ENCODE results near the gene GALNT2. TPM values are rescaled to one million over a fixed set of nuclear protein-coding genes. Genes with fewer than 3 reads are reported as not detected.

The GALNT2 gene
- polyA plus RNA-seq, 6 donors from 2014 or later, result 15.1 to 22.4 (median 17.5) TPM

DNA sequence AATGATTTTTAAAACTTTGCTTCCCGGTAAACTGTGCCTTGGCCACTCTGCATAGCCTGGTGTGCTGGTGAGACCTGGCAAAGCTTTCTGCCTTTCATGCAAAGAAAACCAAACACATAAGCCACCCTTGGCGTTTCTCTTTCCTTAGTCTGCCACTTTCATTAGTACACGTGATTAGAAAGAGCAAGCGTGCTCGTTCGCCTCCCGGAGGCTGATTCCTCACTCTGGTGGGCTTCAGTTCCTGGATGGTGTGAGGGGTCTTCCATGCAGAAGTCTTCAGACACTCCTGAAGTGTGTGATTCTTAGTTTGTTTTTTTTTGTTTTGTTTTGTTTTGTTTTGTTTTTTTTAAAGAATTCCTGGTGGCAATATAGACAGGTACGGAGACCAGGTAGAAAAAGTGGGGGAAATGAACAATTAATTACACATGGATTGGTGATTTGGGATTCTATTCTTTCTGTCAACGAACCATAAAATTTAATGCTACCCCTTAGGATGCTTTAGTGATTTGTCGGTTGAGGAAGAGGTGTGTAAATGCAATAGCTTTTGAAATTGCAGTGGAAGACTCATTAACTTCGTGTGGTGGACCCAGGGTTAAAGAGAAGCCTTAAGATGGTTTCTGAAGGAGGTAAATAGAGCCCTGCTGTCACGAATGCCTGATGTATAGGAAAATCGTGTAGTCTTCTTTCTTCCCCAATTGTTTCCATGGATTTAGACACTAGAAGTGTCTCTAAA is 2.1 kb downstream of the GALNT2 start:
- DNase-seq (no peak), ATAC-seq (ENCODE audit: low read depth in 2 of 2) (no peak)
- Mint-ChIP-seq H3K36me3 (no peaks in the 10 kb centered on the region), H3K9me3 (no peaks in the 10 kb centered on the region), H3K27ac (peak overlapping the region in 4 of 6 donors; percentile 12 to 88 (median 64)), H3K4me1 (peaks cover 43 to 72% (median 57%) of the 10 kb centered on the region in 3 donors), H3K4me3 (peak overlapping the region; percentile 81 to 96 (median 90)), H3K27me3 (no peaks in the 10 kb centered on the region)

DNA sequence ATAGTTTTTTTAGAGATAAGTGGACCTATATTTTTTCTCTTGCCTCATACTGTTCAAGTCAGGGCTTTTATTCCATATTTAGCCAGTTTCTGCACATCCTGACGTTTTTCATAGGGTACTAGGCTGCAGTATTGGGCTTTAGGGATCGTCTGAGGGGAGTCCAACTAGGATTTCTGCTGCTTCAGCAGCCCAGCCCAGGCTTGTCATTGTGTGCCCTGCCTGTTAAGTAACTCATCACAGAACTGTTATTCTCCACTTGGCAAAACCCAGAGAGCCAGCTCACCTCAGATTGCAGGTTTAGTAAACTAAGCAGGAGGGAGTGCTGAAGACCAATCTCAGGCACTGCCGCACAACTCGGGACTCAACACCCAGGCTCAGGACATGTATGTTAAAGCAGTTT is 2.8 kb downstream of the GALNT2 start:
- Mint-ChIP-seq H3K27me3 (no peaks in the 10 kb centered on the region), H3K27ac (peak overlapping the region in 1 of 6 donors; percentile 25), H3K36me3 (no peaks in the 10 kb centered on the region), H3K9me3 (no peaks in the 10 kb centered on the region), H3K4me1 (peaks cover 43 to 72% (median 59%) of the 10 kb centered on the region in 3 donors), H3K4me3 (peak overlapping the region in 3 of 8 donors; percentile 81 to 94 (median 88))
- ATAC-seq (ENCODE audit: low read depth in 2 of 2) (no peak), DNase-seq (no peak)

DNA sequence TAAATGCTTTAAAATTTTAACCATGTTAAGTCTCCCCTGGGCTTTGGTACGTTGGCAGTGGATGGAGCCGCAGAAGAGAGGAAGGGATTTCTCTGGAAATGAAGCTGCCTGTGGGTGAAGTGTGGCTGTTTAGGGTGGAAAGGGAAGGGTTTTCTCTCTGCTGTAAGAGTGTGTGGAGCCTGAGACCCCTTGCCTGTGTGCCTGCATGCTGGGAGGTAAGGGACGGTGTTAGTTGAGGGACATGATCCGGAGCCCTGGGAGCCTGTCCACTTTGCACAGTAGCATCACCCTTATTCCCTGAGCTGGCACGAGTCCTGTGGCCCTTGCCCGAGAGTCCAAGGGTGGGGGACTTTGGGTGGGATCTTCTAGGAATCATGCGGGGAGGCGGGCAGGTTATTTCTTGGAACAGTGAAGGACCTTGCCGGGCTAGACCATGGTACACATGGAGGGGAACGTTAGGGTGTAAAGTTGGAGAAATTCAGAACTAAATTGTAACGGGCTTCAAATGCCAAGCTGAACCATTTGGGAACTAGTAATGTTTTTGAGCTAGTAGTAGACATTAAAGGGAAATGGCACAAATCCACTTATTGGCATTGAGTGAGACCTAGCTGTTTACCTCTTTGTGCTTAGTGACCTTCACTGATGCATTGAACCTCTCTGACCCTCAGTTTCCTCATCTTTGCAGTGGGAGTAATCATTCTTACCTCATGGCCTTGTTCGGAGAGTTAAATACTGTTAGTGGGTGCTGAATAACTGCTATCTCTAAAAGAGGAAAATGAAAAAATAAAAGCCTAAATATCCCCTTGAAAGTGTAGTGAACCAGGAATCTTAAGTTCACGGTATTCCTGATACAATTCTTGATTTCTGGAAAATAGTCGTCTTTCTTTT is 3.5 kb downstream of the GALNT2 start:
- Mint-ChIP-seq H3K4me1 (peaks cover 48 to 69% (median 63%) of the 10 kb centered on the region in 3 donors), H3K27ac (peak overlapping the region in 3 of 6 donors; percentile 36 to 71 (median 49)), H3K27me3 (no peaks in the 10 kb centered on the region), H3K36me3 (no peaks in the 10 kb centered on the region), H3K4me3 (peak overlapping the region in 2 of 8 donors; percentile 75 to 94), H3K9me3 (no peaks in the 10 kb centered on the region)
- DNase-seq (no peak), ATAC-seq (ENCODE audit: low read depth in 2 of 2) (no peak)

DNA sequence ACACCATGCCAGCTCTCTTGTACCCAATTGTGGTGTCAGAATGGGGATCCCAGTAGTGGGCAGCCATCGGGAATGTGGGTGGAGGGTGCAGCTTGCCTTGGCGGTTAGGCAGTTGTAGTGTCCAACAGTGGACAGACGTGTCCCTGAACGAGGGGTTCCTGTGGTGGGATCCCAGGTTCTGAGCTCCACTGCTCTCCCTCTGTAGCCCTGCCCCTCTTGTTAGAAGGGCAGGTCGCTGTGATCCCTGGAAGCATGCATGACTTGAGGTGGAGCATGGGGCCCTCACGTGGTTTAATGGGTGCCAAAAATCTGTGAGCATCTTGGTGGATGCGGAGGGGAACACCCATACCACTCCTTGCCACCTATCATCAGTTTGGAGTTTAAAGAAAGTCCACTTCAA is 4.3 kb downstream of the GALNT2 start:
- H3K4me3 Mint-ChIP-seq, result peak overlapping the region in 2 of 8 donors; percentile 44 to 94
- no peaks in the 10 kb centered on the region for H3K36me3 Mint-ChIP-seq
- H3K9me3 Mint-ChIP-seq, result no peaks in the 10 kb centered on the region
- H3K27me3 Mint-ChIP-seq, result no peaks in the 10 kb centered on the region
- no peak for DNase-seq
- H3K27ac Mint-ChIP-seq, result peak overlapping the region in 2 of 6 donors; percentile 36 to 49
- peaks cover 50 to 67% (median 63%) of the 10 kb centered on the region in 3 donors for H3K4me1 Mint-ChIP-seq
- no peak for ATAC-seq (ENCODE audit: low read depth in 2 of 2)

DNA sequence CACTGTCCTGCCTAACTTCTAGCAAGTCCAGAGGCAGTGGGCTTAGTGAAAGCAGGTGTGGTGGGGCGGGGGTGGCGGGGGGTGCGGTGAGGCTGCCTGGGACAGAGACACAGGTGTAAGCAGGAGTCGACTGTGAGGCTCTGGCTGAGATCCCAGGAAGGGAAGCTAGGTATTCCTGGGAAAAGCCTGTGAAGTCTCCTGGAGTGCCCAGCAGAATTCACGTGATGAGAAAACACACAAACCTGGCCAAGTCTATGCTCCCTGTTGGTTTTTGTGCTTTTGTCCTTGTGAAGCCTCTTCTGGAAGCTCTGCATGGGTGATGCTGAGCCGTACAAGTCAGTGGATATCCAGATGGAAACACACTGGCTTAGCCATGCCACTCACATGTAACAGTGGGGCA is 5.3 kb downstream of the GALNT2 start:
- no peak for DNase-seq
- Mint-ChIP-seq H3K27ac (peak overlapping the region in 1 of 6 donors; percentile 15), H3K9me3 (no peaks in the 10 kb centered on the region), H3K4me3 (peak overlapping the region in 1 of 8 donors; percentile 37), H3K36me3 (no peaks in the 10 kb centered on the region), H3K4me1 (peaks cover 57 to 74% (median 67%) of the 10 kb centered on the region in 3 donors), H3K27me3 (no peaks in the 10 kb centered on the region)
- ATAC-seq (ENCODE audit: low read depth in 2 of 2), result no peak

DNA sequence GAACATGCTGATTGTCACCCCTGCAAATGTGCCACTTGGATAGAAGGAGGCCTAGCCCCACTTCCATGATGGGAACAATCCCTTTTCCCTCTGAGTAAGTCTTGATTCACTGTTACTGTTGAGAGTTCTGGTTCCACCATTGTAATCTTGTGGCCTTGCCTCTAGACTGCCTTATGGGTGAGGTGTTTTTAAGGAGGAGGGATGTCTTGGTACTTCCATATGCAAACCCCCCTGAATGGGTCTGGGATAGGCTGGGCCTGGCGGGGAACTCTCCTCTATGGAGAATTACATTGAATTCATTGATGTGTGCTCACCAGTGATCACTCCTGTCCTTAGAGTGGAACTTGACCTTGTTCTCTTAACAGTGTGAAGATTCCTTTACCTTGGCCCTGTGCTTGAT is 5.8 kb downstream of the GALNT2 start:
- DNase-seq, result no peak
- H3K9me3 Mint-ChIP-seq, result no peaks in the 10 kb centered on the region
- ATAC-seq (ENCODE audit: low read depth in 2 of 2), result no peak
- H3K4me1 Mint-ChIP-seq, result peaks cover 57 to 76% (median 68%) of the 10 kb centered on the region in 3 donors
- no peaks in the 10 kb centered on the region for H3K27me3 Mint-ChIP-seq
- peak overlapping the region in 2 of 6 donors; percentile 32 to 75 for H3K27ac Mint-ChIP-seq
- H3K36me3 Mint-ChIP-seq, result no peaks in the 10 kb centered on the region
- H3K4me3 Mint-ChIP-seq, result peak overlapping the region in 1 of 8 donors; percentile 37

DNA sequence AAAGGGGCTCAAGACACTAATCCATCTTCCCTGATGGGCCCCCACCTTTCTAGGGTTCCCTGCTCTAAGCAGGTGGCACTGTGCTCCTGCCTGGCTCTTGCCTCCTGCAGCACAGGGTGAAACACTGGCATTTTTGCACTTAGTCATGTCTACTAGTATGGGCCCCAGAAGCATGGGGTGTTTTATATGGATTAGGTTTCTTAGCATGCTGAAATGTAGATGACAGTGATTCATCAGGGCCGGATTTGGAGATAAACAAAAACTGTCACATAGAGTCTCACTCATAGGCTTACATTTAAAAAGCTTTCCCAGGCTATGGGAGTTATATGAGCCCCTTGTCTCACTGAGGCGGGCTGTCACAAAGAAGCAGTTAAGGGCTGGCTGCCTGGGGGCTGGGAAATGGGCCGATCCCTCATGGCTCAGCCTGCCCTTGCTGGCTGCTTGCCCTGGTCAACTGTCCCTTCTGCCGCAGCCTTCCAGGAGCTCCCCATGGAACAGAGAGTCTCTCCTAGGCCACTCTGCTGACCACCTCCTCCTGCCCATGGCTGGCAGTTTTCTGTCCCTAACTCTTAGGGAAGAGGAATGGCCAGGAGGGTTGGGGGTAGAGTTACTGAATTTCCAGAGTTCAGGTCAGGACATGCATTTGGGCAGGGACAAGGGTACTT is 6.5 kb downstream of the GALNT2 start:
- H3K36me3 Mint-ChIP-seq, result no peaks in the 10 kb centered on the region
- H3K4me3 Mint-ChIP-seq, result peak overlapping the region in 1 of 8 donors; percentile 0
- H3K27me3 Mint-ChIP-seq, result no peaks in the 10 kb centered on the region
- no peak for DNase-seq
- no peak for ATAC-seq (ENCODE audit: low read depth in 2 of 2)
- H3K4me1 Mint-ChIP-seq, result peaks cover 51 to 70% (median 65%) of the 10 kb centered on the region in 3 donors
- H3K9me3 Mint-ChIP-seq, result no peaks in the 10 kb centered on the region
- peak overlapping the region in 2 of 6 donors; percentile 3 to 75 for H3K27ac Mint-ChIP-seq

DNA sequence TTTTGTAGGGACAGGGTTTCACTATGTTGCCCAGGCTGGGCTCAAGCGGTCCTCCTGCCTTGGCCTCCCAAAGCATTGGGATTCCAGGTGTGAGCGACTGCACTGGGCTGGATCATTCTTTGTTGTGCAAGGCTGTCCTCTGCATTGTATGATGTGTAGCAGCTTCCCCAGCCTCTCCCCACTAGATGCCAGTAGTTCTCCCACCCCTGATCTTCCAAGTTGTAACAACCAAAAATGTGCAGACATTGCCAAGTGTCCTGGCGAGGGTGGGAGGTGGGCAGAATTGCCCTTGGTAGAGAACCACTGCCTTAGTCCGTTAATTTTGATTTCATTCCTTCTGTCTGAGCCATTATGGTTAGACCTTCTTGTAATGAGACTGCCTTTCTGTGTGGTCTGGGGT is 7.2 kb downstream of the GALNT2 start:
- no peaks in the 10 kb centered on the region for H3K27me3 Mint-ChIP-seq
- no peaks in the 10 kb centered on the region for H3K9me3 Mint-ChIP-seq
- H3K27ac Mint-ChIP-seq, result peak overlapping the region in 1 of 6 donors; percentile 22
- ATAC-seq (ENCODE audit: low read depth in 2 of 2) (no peak), DNase-seq (no peak)
- peaks cover 43 to 64% (median 57%) of the 10 kb centered on the region in 3 donors for H3K4me1 Mint-ChIP-seq
- no peak overlapping the region for H3K4me3 Mint-ChIP-seq
- no peaks in the 10 kb centered on the region for H3K36me3 Mint-ChIP-seq

DNA sequence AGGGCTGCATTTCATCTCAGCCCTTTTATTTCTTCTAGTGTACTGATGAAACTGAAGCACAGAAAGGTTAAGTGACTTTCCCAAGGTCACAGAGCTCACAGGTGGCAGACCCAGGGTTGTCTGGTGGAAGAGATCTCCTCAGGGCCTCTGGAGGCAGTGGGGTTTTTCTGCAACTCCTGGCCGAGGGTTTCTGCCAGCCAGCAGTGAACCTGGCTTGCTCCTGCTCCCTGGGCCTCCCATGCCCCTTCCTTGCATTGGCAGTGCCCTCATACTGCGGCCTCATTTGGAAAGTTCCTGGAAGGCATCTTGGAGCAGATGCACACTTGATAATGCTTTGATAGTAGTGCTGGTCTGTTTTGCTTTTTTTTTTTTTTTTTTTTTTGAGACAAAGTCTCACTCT is 7.7 kb downstream of the GALNT2 start:
- ATAC-seq (ENCODE audit: low read depth in 2 of 2) (no peak), DNase-seq (no peak)
- no peaks in the 10 kb centered on the region for H3K36me3 Mint-ChIP-seq
- peaks cover 44 to 65% (median 56%) of the 10 kb centered on the region in 3 donors for H3K4me1 Mint-ChIP-seq
- peak overlapping the region in 1 of 6 donors; percentile 67 for H3K27ac Mint-ChIP-seq
- no peaks in the 10 kb centered on the region for H3K27me3 Mint-ChIP-seq
- no peak overlapping the region for H3K4me3 Mint-ChIP-seq
- no peaks in the 10 kb centered on the region for H3K9me3 Mint-ChIP-seq

DNA sequence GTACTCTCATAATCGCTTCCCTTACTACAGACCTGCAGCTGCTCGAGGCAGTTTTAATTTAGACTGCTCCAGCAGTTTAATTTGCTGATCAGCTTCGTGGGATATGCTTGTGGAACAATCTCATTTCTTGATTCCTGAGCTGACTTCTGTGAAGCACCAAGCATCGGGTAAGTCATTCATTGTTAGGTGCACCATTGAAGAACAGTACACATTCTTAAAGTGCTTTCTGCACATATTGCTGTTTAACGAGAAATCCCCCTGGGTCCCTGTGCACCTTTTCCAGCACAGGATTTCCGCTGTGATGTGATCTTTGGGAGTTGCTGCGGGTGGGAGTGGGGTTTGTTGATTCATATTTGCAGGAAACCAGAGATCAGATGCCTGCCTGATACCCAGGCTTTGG is 9.1 kb downstream of the GALNT2 start:
- no peaks in the 10 kb centered on the region for H3K27me3 Mint-ChIP-seq
- peak overlapping the region in 1 of 6 donors; percentile 51 for H3K27ac Mint-ChIP-seq
- no peak overlapping the region for H3K4me3 Mint-ChIP-seq
- H3K36me3 Mint-ChIP-seq, result no peaks in the 10 kb centered on the region
- peaks cover 42 to 58% (median 47%) of the 10 kb centered on the region in 3 donors for H3K4me1 Mint-ChIP-seq
- no peak for ATAC-seq (ENCODE audit: low read depth in 2 of 2)
- H3K9me3 Mint-ChIP-seq, result no peaks in the 10 kb centered on the region
- DNase-seq, result no peak

DNA sequence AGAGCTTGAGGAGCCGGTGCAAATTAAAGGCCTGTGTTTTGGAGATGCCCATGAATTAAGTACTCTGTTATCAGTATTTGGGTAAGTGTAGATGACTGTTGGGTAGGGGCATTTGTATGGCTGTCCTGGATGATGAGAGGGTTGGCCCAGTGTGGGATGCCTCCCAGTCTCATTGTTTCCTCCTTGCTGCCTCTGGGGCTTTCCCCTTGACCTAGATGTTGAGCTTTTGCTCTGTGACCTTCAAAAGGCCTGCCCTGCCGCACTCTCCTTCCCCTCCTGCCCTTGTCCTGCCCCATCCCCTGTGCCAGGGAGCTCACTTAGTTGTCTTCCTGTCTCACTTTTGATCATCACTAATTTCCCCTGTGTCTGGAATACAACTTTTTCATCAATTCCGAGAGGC is 10.0 kb downstream of the GALNT2 start:
- ATAC-seq (ENCODE audit: low read depth in 2 of 2), result no peak
- peak overlapping the region in 3 of 6 donors; percentile 12 to 82 (median 20) for H3K27ac Mint-ChIP-seq
- H3K4me3 Mint-ChIP-seq, result no peak overlapping the region
- no peaks in the 10 kb centered on the region for H3K9me3 Mint-ChIP-seq
- peaks cover 42 to 49% (median 44%) of the 10 kb centered on the region in 3 donors for H3K4me1 Mint-ChIP-seq
- peaks cover 0 to 4% of the 10 kb centered on the region in 2 donors for H3K36me3 Mint-ChIP-seq
- H3K27me3 Mint-ChIP-seq, result no peaks in the 10 kb centered on the region
- DNase-seq, result no peak

DNA sequence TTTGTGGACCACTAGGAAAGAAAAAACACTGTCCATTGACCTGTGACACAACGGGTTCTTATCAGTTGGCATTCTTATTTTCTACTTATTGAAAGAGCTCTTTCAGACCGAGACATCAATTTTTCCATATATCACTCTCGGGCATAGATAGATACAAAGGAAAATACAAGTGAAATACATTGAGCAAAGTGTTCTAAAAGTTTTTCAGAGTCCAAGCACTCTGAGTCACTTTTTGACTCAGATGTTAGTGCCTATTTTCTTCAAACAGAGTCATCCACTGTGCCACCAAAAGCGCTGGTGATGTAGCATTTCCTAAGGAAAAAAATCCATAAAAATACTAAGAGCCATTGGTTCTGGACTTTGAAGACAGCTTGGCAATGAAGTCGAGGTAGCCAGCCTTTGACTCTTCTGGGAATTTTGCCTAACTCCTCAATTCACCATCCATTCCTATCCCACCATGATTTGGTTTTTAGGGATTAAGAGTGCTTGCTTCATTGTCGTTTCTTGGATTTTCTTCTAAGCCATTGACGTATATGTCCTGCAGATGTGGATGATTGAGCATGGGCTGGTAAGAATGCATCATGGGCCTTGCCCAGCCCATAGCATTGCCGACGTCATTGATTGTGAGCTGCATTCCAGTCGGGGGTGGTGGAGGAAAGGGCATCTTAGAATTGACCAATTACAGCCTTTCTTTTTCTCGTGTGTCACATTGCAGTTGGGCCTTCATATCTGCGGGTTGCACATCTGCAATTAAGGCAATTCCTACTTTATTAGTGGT is 10.6 kb downstream of the GALNT2 start:
- Mint-ChIP-seq H3K27ac (peak overlapping the region in 2 of 6 donors; percentile 56 to 82), H3K27me3 (no peaks in the 10 kb centered on the region), H3K4me3 (no peak overlapping the region), H3K9me3 (peaks cover 0 to 3% (median 2%) of the 10 kb centered on the region in 7 donors), H3K36me3 (peaks cover 0 to 10% of the 10 kb centered on the region in 2 donors), H3K4me1 (peaks cover 44 to 49% (median 46%) of the 10 kb centered on the region in 3 donors)
- DNase-seq (no peak), ATAC-seq (ENCODE audit: low read depth in 2 of 2) (no peak)

Measured in naive B cell (primary cell).